Measurements from ENCODE around the gene MS4A10.

The MS4A10 gene

GRCh38 chr11:60849641-60850520 lies 64.7 kb downstream of the MS4A10 start:
- DNase-seq (ENCODE audit: low read depth), result no peak
